DOHH2 (cell line): ENCODE measurements around the gene STX7.

Experiments
- H3F3A ChIP-seq: fragments of 200-600 bp; sonication (generic), shearing (Covaris generic); 2 replicates; pipeline ENCODE4 v1.6.0; 2016; ENCODE audit warnings: antibody characterized with exemption, mild to moderate bottlenecking; ENCODE audit not compliant: control insufficient read depth, insufficient read depth
- H3K27ac ChIP-seq: fragments of 200-600 bp; sonication (generic); 2 replicates; pipeline ENCODE4 v1.5.1; 2014; ENCODE audit warnings: low read depth, mild to moderate bottlenecking, low read length, moderate library complexity
- H3K27me3 ChIP-seq: fragments of 200-600 bp; sonication (generic); 2 replicates; pipeline ENCODE4 v1.6.1; 2014; ENCODE audit warnings: mild to moderate bottlenecking, low read length, mixed read lengths; ENCODE audit not compliant: control insufficient read depth
- H3K36me3 ChIP-seq: fragments of 200-600 bp; sonication (generic); 2 replicates; pipeline ENCODE4 v1.6.1; 2014; ENCODE audit warnings: mild to moderate bottlenecking, low read length, moderate library complexity, mixed read lengths; ENCODE audit not compliant: control insufficient read depth
- H3K4me1 ChIP-seq: fragments of 200-600 bp; sonication (generic); 2 replicates; pipeline ENCODE4 v1.6.1; 2014; ENCODE audit warnings: mild to moderate bottlenecking, low read length, mixed read lengths; ENCODE audit not compliant: control insufficient read depth
- H3K4me2 ChIP-seq: fragments of 200-600 bp; sonication (generic); 2 replicates; pipeline ENCODE4 v1.6.0; 2014; ENCODE audit warnings: mild to moderate bottlenecking, low read length, moderate library complexity
- H3K4me3 ChIP-seq: fragments of 200-600 bp; sonication (generic); 2 replicates; pipeline ENCODE4 v1.5.1; 2014; ENCODE audit warnings: mild to moderate bottlenecking, low read length, mixed read lengths
- H3K79me2 ChIP-seq: fragments of 200-600 bp; sonication (generic); 2 replicates; pipeline ENCODE4 v1.6.1; 2014; ENCODE audit warnings: mild to moderate bottlenecking, low read length, mixed read lengths; ENCODE audit not compliant: control insufficient read depth
- H3K9me2 ChIP-seq: fragments of 200-600 bp; sonication (generic); replicated peaks from 2 replicates; pipeline ENCODE4 v1.6.1; 2014; ENCODE audit warnings: mild to moderate bottlenecking, low read length, mixed read lengths; ENCODE audit not compliant: control insufficient read depth
- H3K9me3 ChIP-seq: fragments of 200-600 bp; sonication (generic); 2 replicates; pipeline ENCODE4 v1.6.1; 2014; ENCODE audit warnings: antibody characterized with exemption, low read length, mixed read lengths; ENCODE audit not compliant: control insufficient read depth, insufficient read depth
- H4K20me1 ChIP-seq: fragments of 200-600 bp; sonication (generic); 2 replicates; pipeline ENCODE4 v1.6.0; 2014; ENCODE audit warnings: low read depth, mild to moderate bottlenecking, antibody characterized with exemption, low read length, moderate library complexity; ENCODE audit not compliant: control insufficient read depth, insufficient read depth
- CTCF ChIP-seq: fragments of 200-600 bp; sonication (generic); IDR thresholded peaks from one replicate; pipeline ENCODE4 v1.5.1; 2014; ENCODE audit warnings: antibody characterized with exemption, mild to moderate bottlenecking, low read depth, low read length; ENCODE audit not compliant: poor library complexity, severe bottlenecking
- EZH2phosphoT487 ChIP-seq: fragments of 200-600 bp; sonication (generic); IDR thresholded peaks from 2 replicates; pipeline ENCODE4 v1.6.1; 2017; ENCODE audit warnings: borderline replicate concordance, mild to moderate bottlenecking, antibody characterized with exemption, low read length, moderate library complexity, mixed read lengths

STX7 gene

GRCh38 chr6:132445201-132445951 lies 67.5 kb downstream of the STX7 start:
- Histone ChIP-seq H3K9me2 (no peaks in the 10 kb centered on the region), H3K9me3 (no peaks in the 10 kb centered on the region), H3K36me3 (peaks cover 39% of the 10 kb centered on the region), H3K4me2 (no peak overlapping the region), H4K20me1 (no peaks in the 10 kb centered on the region), H3F3A (peaks cover 53% of the 10 kb centered on the region), H3K27ac (no peak overlapping the region), H3K4me3 (no peak overlapping the region), H3K79me2 (no peaks in the 10 kb centered on the region), H3K4me1 (no peaks in the 10 kb centered on the region), H3K27me3 (no peaks in the 10 kb centered on the region)
- TF ChIP-seq EZH2phosphoT487 (no peak), CTCF (no peak)

GRCh38 chr6:132443206-132443605 lies 69.7 kb downstream of the STX7 start:
- peaks cover 21% of the 10 kb centered on the region for H3K36me3 ChIP-seq
- H4K20me1 ChIP-seq = no peaks in the 10 kb centered on the region
- H3K9me2 ChIP-seq = no peaks in the 10 kb centered on the region
- H3K4me2 ChIP-seq = no peak overlapping the region
- H3K27ac ChIP-seq = no peak overlapping the region
- peaks cover 57% of the 10 kb centered on the region for H3F3A ChIP-seq
- H3K79me2 ChIP-seq = no peaks in the 10 kb centered on the region
- no peak for TF ChIP-seq CTCF
- TF ChIP-seq EZH2phosphoT487 = no peak
- H3K4me1 ChIP-seq = no peaks in the 10 kb centered on the region
- H3K4me3 ChIP-seq = no peak overlapping the region
- no peaks in the 10 kb centered on the region for H3K27me3 ChIP-seq
- H3K9me3 ChIP-seq = no peaks in the 10 kb centered on the region

GRCh38 chr6:132430110-132430509 lies 82.8 kb downstream of the STX7 start:
- Histone ChIP-seq H3K36me3 (no peaks in the 10 kb centered on the region), H3K4me1 (peaks cover 4% of the 10 kb centered on the region), H3K9me3 (no peaks in the 10 kb centered on the region), H3K4me2 (no peak overlapping the region), H3K9me2 (no peaks in the 10 kb centered on the region), H3K79me2 (no peaks in the 10 kb centered on the region), H3K27me3 (no peaks in the 10 kb centered on the region), H4K20me1 (no peaks in the 10 kb centered on the region), H3K4me3 (no peak overlapping the region), H3K27ac (no peak overlapping the region), H3F3A (no peaks in the 10 kb centered on the region)
- TF ChIP-seq EZH2phosphoT487 (no peak), CTCF (no peak)
